GM21381 (cell line): ENCODE measurements around the gene EGFR.
"Not testable (repeated sequence)": the region's sequence is repeated elsewhere in the genome, so short reads cannot be mapped to it uniquely, and the experiment has no call there.

Experiments used
- ATAC-seq: cut with Tn5 transposase; IDR thresholded peaks from one replicate; pipeline ENCODE4 v1.9.1; 2021; ENCODE audit warnings: mild to moderate bottlenecking, moderate library complexity; ENCODE audit not compliant: unreplicated experiment

EGFR gene

GRCh38 chr7:55161154-55161687 lies 142.4 kb downstream of the EGFR start:
- ATAC-seq, result no peak

GRCh38 chr7:55162476-55162875 lies 143.7 kb downstream of the EGFR start:
- no peak for ATAC-seq

- ATAC-seq, result no peak
Measured at GRCh38 chr7:55163733-55164132, 144.9 kb downstream of the EGFR start.

GRCh38 chr7:55164527-55164926 lies 145.7 kb downstream of the EGFR start:
- ATAC-seq, result no peak

GRCh38 chr7:55165176-55165861 lies 146.5 kb downstream of the EGFR start:
- ATAC-seq, result no peak

GRCh38 chr7:55167296-55167695 lies 148.5 kb downstream of the EGFR start:
- ATAC-seq, result not testable (repeated sequence)

GRCh38 chr7:55170335-55171069 lies 151.7 kb downstream of the EGFR start:
- no peak for ATAC-seq

- ATAC-seq, result no peak
Measured at GRCh38 chr7:55171157-55171556, 152.3 kb downstream of the EGFR start.

- ATAC-seq, result no peak
Measured at GRCh38 chr7:55172161-55172560, 153.3 kb downstream of the EGFR start.

- no peak for ATAC-seq
Measured at GRCh38 chr7:55172881-55173609, 154.2 kb downstream of the EGFR start.

GRCh38 chr7:55173671-55174070 lies 154.9 kb downstream of the EGFR start:
- ATAC-seq, result no peak

- ATAC-seq, result no peak
Measured at GRCh38 chr7:55174456-55174855, 155.6 kb downstream of the EGFR start.

- ATAC-seq, result no peak
Measured at GRCh38 chr7:55174856-55175255, 156.0 kb downstream of the EGFR start.

GRCh38 chr7:55177068-55177530 lies 158.3 kb downstream of the EGFR start:
- ATAC-seq, result no peak

GRCh38 chr7:55177589-55178261 lies 158.9 kb downstream of the EGFR start:
- ATAC-seq, result no peak

- no peak for ATAC-seq
Measured at GRCh38 chr7:55178292-55178862, 159.6 kb downstream of the EGFR start.

- no peak for ATAC-seq
Measured at GRCh38 chr7:55178863-55179773, 160.3 kb downstream of the EGFR start.

- no peak for ATAC-seq
Measured at GRCh38 chr7:55179931-55180682, 161.3 kb downstream of the EGFR start.
